Mesenchymal stem cell (in vitro differentiated cells and primary cell): ENCODE measurements around the gene MACROD2.

Experiments used
- DNase-seq: peaks from one replicate; pipeline ENCODE4 v3.0.0-alpha.2; 2013
- H2AFZ ChIP-seq: one replicate; pipeline ENCODE4 v1.6.1; 2013; ENCODE audit warnings: low read depth, mild to moderate bottlenecking, control low read depth, inconsistent platforms, low read length, moderate library complexity
- H2AK5ac ChIP-seq: 2 replicates; pipeline ENCODE4 v1.6.1; 2013; ENCODE audit warnings: low read length, moderate library complexity, mild to moderate bottlenecking, inconsistent platforms; ENCODE audit not compliant: severe bottlenecking
- H2BK120ac ChIP-seq: one replicate; pipeline ENCODE4 v1.6.1; 2013; ENCODE audit warnings: low read depth, mild to moderate bottlenecking, inconsistent platforms, low read length, moderate library complexity
- H2BK12ac ChIP-seq, 2 experiments: one replicate each; pipeline ENCODE4 v1.6.1; 2013; ENCODE audit warnings: inconsistent platforms in 2 of 2, low read length in 2 of 2, mild to moderate bottlenecking in 2 of 2, moderate library complexity in 2 of 2, control low read depth in 1 of 2
- H2BK15ac ChIP-seq: one replicate; pipeline ENCODE4 v1.6.1; 2013; ENCODE audit warnings: mild to moderate bottlenecking, low read depth, inconsistent platforms; ENCODE audit not compliant: poor library complexity, severe bottlenecking
- H2BK5ac ChIP-seq: 2 replicates; pipeline ENCODE4 v1.6.1; 2013; ENCODE audit warnings: low read depth, mild to moderate bottlenecking, low read length, control low read depth, inconsistent platforms; ENCODE audit not compliant: poor library complexity, severe bottlenecking
- H3K14ac ChIP-seq, 2 experiments: one replicate each; pipeline ENCODE4 v1.6.1; 2013; ENCODE audit warnings: inconsistent platforms in 2 of 2, low read length in 2 of 2, control low read depth in 1 of 2, mild to moderate bottlenecking in 1 of 2, moderate library complexity in 1 of 2
- H3K18ac ChIP-seq, 2 experiments: one replicate each; pipeline ENCODE4 v1.6.1; 2013; ENCODE audit warnings: inconsistent platforms in 2 of 2, low read length in 2 of 2, control low read depth in 1 of 2, low read depth in 1 of 2, mild to moderate bottlenecking in 1 of 2
- H3K23ac ChIP-seq, 2 experiments: one replicate each; pipeline ENCODE4 v1.6.1; 2013; ENCODE audit warnings: inconsistent platforms in 2 of 2, low read length in 2 of 2, mild to moderate bottlenecking in 2 of 2, moderate library complexity in 2 of 2, control low read depth in 1 of 2
- H3K27ac ChIP-seq: 2 replicates; pipeline ENCODE4 v1.5.1; 2013; ENCODE audit warnings: mild to moderate bottlenecking, moderate library complexity, low read length, control low read depth, inconsistent platforms; ENCODE audit not compliant: poor library complexity, severe bottlenecking
- H3K27me3 ChIP-seq, 2 experiments: 2 replicates each; pipeline versions ENCODE4 v1.6.1 to v1.7.0; 2013; ENCODE audit warnings: low read length in 2 of 2, mild to moderate bottlenecking in 2 of 2, moderate library complexity in 2 of 2, control low read depth in 1 of 2, inconsistent platforms in 1 of 2; ENCODE audit not compliant: control insufficient read depth in 1 of 2, insufficient read depth in 1 of 2
- H3K36me3 ChIP-seq, 2 experiments: 2 replicates each; pipeline versions ENCODE4 v1.6.1 to v1.7.0; 2013; ENCODE audit warnings: low read length in 2 of 2, control low read depth in 1 of 2, inconsistent platforms in 1 of 2, low read depth in 1 of 2, mild to moderate bottlenecking in 1 of 2; ENCODE audit not compliant: insufficient read depth in 2 of 2, control insufficient read depth in 1 of 2
- H3K4ac ChIP-seq, 2 experiments: one replicate each; pipeline ENCODE4 v1.6.1; 2013; ENCODE audit warnings: inconsistent platforms in 2 of 2, low read length in 2 of 2, mild to moderate bottlenecking in 2 of 2, moderate library complexity in 2 of 2, control low read depth in 1 of 2, low read depth in 1 of 2
- H3K4me1 ChIP-seq: 2 replicates; pipeline ENCODE4 v1.6.1; 2013; ENCODE audit warnings: low read depth, low read length, control low read depth; ENCODE audit not compliant: control insufficient read depth, insufficient read depth
- H3K4me2 ChIP-seq: 2 replicates; pipeline ENCODE4 v1.6.1; 2013; ENCODE audit warnings: low read length, mild to moderate bottlenecking, inconsistent platforms; ENCODE audit not compliant: poor library complexity, severe bottlenecking
- H3K4me3 ChIP-seq, 2 experiments: 2 replicates each; pipeline versions ENCODE4 v1.5.1 to v1.7.0; 2013; ENCODE audit warnings: low read length in 2 of 2, mild to moderate bottlenecking in 2 of 2, control low read depth in 1 of 2, low read depth in 1 of 2; ENCODE audit not compliant: insufficient read depth in 1 of 2
- H3K79me1 ChIP-seq: replicated peaks from 2 replicates; pipeline ENCODE4 v1.6.1; 2013; ENCODE audit warnings: mild to moderate bottlenecking, control low read depth, low read length, inconsistent platforms; ENCODE audit not compliant: poor library complexity, severe bottlenecking
- H3K9ac ChIP-seq: 2 replicates; pipeline ENCODE4 v1.7.0; 2013; ENCODE audit warnings: mild to moderate bottlenecking, low read length, moderate library complexity
- H3K9me3 ChIP-seq: 2 replicates; pipeline ENCODE4 v1.7.0; 2013; ENCODE audit warnings: mild to moderate bottlenecking, low read length; ENCODE audit not compliant: control insufficient read depth
- H4K8ac ChIP-seq: one replicate; pipeline ENCODE4 v1.6.1; 2013; ENCODE audit warnings: inconsistent platforms, mild to moderate bottlenecking, low read length, moderate library complexity
- H4K91ac ChIP-seq: one replicate; pipeline ENCODE4 v1.6.1; 2013; ENCODE audit warnings: mild to moderate bottlenecking, low read length, inconsistent platforms
- WGBS: methylation state at CpG from one replicate; pipeline ENCODE4 v1.1.7; 2013; ENCODE audit warnings: mixed read lengths; 5-methylcytosine and 5-hydroxymethylcytosine counted together

MACROD2 gene

GRCh38 chr20:14235355-14235754 lies 240.0 kb downstream of the MACROD2 start:
- peak overlapping the region in 1 of 2 experiments; percentile 39 for H3K4me3 ChIP-seq
- H4K91ac ChIP-seq = no peak overlapping the region
- no peak overlapping the region for H2BK15ac ChIP-seq
- H2AFZ ChIP-seq = no peak overlapping the region
- peak overlapping the region; percentile 4 for H3K27ac ChIP-seq
- no peak overlapping the region for H2AK5ac ChIP-seq
- H3K4me2 ChIP-seq = no peak overlapping the region
- H3K9me3 ChIP-seq = no peaks in the 10 kb centered on the region
- H2BK12ac ChIP-seq = no peak overlapping the region
- no peak overlapping the region for H3K14ac ChIP-seq
- DNase-seq = peak; percentile 17
- no peaks in the 10 kb centered on the region for H3K4me1 ChIP-seq
- no peak overlapping the region for H3K18ac ChIP-seq
- H4K8ac ChIP-seq = no peak overlapping the region
- H3K9ac ChIP-seq = peak overlapping the region; percentile 34
- no peak overlapping the region for H3K23ac ChIP-seq
- WGBS = 84% methylated on average over 2 of the region's 2 CpGs
- no peak overlapping the region for H2BK120ac ChIP-seq
- H3K36me3 ChIP-seq = no peaks in the 10 kb centered on the region
- no peak overlapping the region for H2BK5ac ChIP-seq
- no peaks in the 10 kb centered on the region for H3K79me1 ChIP-seq
- no peak overlapping the region for H3K4ac ChIP-seq
- no peaks in the 10 kb centered on the region for H3K27me3 ChIP-seq

GRCh38 chr20:14245368-14245970 lies 250.2 kb downstream of the MACROD2 start:
- Histone ChIP-seq H3K18ac (no peak overlapping the region), H2BK15ac (no peak overlapping the region), H3K79me1 (no peaks in the 10 kb centered on the region), H3K4me3 (no peak overlapping the region), H2BK5ac (no peak overlapping the region), H3K9ac (no peak overlapping the region), H3K27ac (no peak overlapping the region), H3K36me3 (no peaks in the 10 kb centered on the region), H3K9me3 (no peaks in the 10 kb centered on the region), H3K4me1 (no peaks in the 10 kb centered on the region), H2AFZ (no peak overlapping the region), H2BK120ac (no peak overlapping the region), H3K23ac (no peak overlapping the region), H2BK12ac (no peak overlapping the region), H3K14ac (no peak overlapping the region), H2AK5ac (no peak overlapping the region), H4K8ac (no peak overlapping the region), H3K4me2 (no peak overlapping the region), H3K27me3 (no peaks in the 10 kb centered on the region), H4K91ac (no peak overlapping the region), H3K4ac (no peak overlapping the region)
- DNase-seq = peak; percentile 8
- no CpG with 5 or more reads among the region's 1 CpG for WGBS

- H2AK5ac ChIP-seq = no peak overlapping the region
- H3K36me3 ChIP-seq = no peaks in the 10 kb centered on the region
- no peak overlapping the region for H2BK15ac ChIP-seq
- no peak overlapping the region for H4K91ac ChIP-seq
- H3K9me3 ChIP-seq = no peaks in the 10 kb centered on the region
- no peak overlapping the region for H3K4ac ChIP-seq
- no peaks in the 10 kb centered on the region for H3K27me3 ChIP-seq
- no peak for DNase-seq
- H3K4me3 ChIP-seq = no peak overlapping the region
- H2BK12ac ChIP-seq = no peak overlapping the region
- no peak overlapping the region for H3K4me2 ChIP-seq
- H2BK5ac ChIP-seq = no peak overlapping the region
- 68% methylated on average over 1 of the region's 1 CpG for WGBS
- H3K27ac ChIP-seq = no peak overlapping the region
- no peak overlapping the region for H2BK120ac ChIP-seq
- H3K18ac ChIP-seq = no peak overlapping the region
- no peaks in the 10 kb centered on the region for H3K79me1 ChIP-seq
- H4K8ac ChIP-seq = no peak overlapping the region
- no peaks in the 10 kb centered on the region for H3K4me1 ChIP-seq
- H3K23ac ChIP-seq = no peak overlapping the region
- H2AFZ ChIP-seq = no peak overlapping the region
- no peak overlapping the region for H3K14ac ChIP-seq
- no peak overlapping the region for H3K9ac ChIP-seq
Observed at GRCh38 chr20:14259689-14260088, 264.4 kb downstream of the MACROD2 start.

GRCh38 chr20:14260367-14260766 lies 265.1 kb downstream of the MACROD2 start:
- Histone ChIP-seq H3K18ac (no peak overlapping the region), H4K91ac (no peak overlapping the region), H3K4ac (no peak overlapping the region), H3K9ac (no peak overlapping the region), H2AK5ac (no peak overlapping the region), H3K36me3 (no peaks in the 10 kb centered on the region), H2BK15ac (no peak overlapping the region), H3K4me3 (no peak overlapping the region), H3K79me1 (no peaks in the 10 kb centered on the region), H2BK12ac (no peak overlapping the region), H3K27me3 (no peaks in the 10 kb centered on the region), H2BK5ac (no peak overlapping the region), H2AFZ (no peak overlapping the region), H3K14ac (no peak overlapping the region), H4K8ac (no peak overlapping the region), H3K4me1 (no peaks in the 10 kb centered on the region), H3K27ac (no peak overlapping the region), H3K9me3 (no peaks in the 10 kb centered on the region), H3K4me2 (no peak overlapping the region), H2BK120ac (no peak overlapping the region), H3K23ac (no peak overlapping the region)
- 100% methylated on average over 1 of the region's 1 CpG for WGBS
- DNase-seq = no peak
